ENCODE data around the gene HCAR1.
"Not testable (repeated sequence)": the region's sequence is repeated elsewhere in the genome, so short reads cannot be mapped to it uniquely, and the experiment has no call there.

- not testable (repeated sequence) for TF ChIP-seq REST (IDR thresholded peaks at IDR 0.05; ENCODE audit: insufficient replicate concordance, low read depth); CTCF (IDR thresholded peaks at IDR 0.05; ENCODE audit: insufficient read depth, low read length); POLR2AphosphoS5 (IDR thresholded peaks at IDR 0.05; ENCODE audit: low read depth); GABPA (IDR thresholded peaks at IDR 0.05; ENCODE audit: low read depth); SPI1 (IDR thresholded peaks at IDR 0.05; ENCODE audit: borderline replicate concordance, low read depth)
Observed at GRCh38 chr12:122701481-122701880, 29.2 kb downstream of the HCAR1 start.

All from HL-60 (cell line).